ENCODE data around the gene ARHGAP27.

Gene ARHGAP27

DNA sequence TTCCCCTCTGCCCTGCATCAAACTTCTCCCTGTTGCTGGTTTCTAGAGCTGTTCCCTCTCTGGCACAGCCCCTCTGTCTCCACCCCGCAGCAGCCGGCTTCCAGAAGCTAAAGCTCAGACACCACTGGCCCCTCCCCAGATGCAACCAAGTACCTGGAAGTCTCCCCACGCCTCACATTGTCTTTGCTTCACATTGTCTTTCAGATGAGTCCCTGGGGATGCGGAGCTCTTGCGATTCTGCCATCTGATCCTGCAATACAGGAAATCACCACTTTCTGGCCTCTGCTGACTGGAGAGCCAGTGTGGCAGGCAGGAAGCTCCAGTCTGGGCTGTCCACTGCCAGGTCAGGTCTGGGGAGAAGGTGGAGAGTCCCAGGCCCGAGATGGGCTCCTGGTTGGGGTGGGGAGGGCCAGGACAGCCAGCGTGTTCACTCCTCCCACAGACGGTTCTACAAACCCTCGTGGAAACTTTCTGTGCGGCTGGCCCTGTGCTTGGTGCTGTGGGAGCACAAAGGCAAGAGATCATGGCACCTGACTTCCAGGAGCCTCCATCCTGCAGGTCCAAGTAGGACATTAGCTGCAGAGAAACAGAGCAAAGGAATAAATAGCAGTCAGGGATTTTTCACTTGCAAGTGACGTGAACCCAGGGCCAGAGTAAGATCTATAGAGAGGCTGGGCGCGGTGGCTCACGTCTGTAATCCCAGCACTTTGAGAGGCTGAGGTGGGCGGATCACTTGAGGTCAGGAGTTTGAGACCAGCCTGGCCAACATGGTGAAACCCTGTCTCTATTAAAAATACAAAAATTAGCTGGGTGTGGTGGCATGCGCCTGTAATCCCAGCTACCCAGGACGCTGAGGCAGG, 67.9 kb downstream of the ARHGAP27 start:
- TF ChIP-seq, protein P1, sequence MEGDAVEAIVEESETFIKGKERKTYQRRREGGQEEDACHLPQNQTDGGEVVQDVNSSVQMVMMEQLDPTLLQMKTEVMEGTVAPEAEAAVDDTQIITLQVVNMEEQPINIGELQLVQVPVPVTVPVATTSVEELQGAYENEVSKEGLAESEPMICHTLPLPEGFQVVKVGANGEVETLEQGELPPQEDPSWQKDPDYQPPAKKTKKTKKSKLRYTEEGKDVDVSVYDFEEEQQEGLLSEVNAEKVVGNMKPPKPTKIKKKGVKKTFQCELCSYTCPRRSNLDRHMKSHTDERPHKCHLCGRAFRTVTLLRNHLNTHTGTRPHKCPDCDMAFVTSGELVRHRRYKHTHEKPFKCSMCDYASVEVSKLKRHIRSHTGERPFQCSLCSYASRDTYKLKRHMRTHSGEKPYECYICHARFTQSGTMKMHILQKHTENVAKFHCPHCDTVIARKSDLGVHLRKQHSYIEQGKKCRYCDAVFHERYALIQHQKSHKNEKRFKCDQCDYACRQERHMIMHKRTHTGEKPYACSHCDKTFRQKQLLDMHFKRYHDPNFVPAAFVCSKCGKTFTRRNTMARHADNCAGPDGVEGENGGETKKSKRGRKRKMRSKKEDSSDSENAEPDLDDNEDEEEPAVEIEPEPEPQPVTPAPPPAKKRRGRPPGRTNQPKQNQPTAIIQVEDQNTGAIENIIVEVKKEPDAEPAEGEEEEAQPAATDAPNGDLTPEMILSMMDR (IDR thresholded peaks at IDR 0.05; ENCODE audit: borderline replicate concordance, control extremely low read depth, extremely low read depth, insufficient read depth, missing control alignments): no peak
- in situ Hi-C loops (cut with MboI; ENCODE audit: low sequenced_read_pairs, unreplicated experiment): no loop called here
- no peak for DNase-seq (ENCODE audit: low spot score)

DNA sequence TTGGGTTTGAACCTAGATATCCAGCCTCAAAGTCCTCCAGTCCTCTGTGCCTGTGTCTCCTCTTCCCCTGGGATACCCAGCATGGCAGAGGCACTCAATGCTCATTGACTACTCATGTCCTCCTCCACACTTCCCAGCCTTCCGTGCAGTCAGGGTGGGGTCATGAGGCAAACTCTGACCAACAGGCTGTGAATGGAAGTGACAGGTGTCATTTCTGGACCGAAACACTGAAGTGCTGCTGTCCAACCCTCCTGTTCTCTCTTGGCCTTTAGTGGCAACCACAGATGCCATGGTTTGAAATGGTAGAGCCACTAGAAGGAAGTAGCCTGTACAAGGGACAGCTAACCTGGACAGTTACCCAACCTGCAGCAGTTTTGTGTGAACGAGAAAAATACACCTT, 69.2 kb downstream of the ARHGAP27 start:
- in situ Hi-C loops (cut with MboI; ENCODE audit: low sequenced_read_pairs, unreplicated experiment): no loop called here
- DNase-seq (ENCODE audit: low spot score): no peak
- TF ChIP-seq, protein P1 (IDR thresholded peaks at IDR 0.05; ENCODE audit: borderline replicate concordance, control extremely low read depth, extremely low read depth, insufficient read depth, missing control alignments): no peak

DNA sequence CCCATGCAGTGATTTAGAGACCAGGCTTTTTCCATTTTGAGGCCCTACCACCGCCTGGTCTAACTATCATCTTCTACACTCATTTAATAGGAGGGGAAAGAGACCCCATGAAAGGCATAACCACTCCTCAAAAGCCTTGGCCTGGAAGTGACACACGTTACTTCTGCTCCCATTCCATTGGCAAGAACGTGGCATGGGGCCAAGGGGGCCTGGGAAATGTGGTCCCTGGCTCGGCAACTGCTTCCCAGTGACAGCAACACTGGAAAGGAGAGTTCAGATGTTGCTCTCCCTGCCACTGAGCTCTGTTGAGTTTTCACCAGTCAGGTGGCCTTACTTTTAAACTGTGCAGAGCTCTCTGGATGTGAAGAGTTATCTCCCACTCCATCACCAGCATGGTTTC, 70.7 kb downstream of the ARHGAP27 start:
- in situ Hi-C loops (cut with MboI; ENCODE audit: low sequenced_read_pairs, unreplicated experiment): no loop called here
- DNase-seq (ENCODE audit: low spot score): no peak
- TF ChIP-seq, protein P1 (IDR thresholded peaks at IDR 0.05; ENCODE audit: borderline replicate concordance, control extremely low read depth, extremely low read depth, insufficient read depth, missing control alignments): no peak

DNA sequence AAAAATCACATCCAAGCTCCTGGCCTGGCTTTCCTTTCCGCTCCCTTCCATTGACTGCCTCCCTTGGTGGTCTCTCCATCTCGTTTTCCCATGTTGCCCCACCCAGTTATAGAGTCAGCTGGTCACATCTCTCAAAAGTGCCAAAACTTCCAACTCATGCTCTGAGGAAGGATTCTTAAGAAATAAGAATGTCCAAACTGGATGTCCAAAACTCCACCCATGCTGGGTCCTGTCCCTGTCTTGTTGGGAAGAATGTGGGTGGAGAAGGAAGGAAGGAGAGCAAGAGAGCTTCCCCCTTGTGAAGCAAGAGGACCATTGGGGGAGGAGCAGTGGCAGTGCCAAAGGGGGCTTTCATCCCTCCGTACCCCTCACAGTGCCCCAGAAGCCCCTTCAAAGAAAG, 71.2 kb downstream of the ARHGAP27 start:
- in situ Hi-C loops (cut with MboI; ENCODE audit: low sequenced_read_pairs, unreplicated experiment): no loop called here
- TF ChIP-seq, protein P1 (IDR thresholded peaks at IDR 0.05; ENCODE audit: borderline replicate concordance, control extremely low read depth, extremely low read depth, insufficient read depth, missing control alignments): no peak
- DNase-seq (ENCODE audit: low spot score): no peak

DNA sequence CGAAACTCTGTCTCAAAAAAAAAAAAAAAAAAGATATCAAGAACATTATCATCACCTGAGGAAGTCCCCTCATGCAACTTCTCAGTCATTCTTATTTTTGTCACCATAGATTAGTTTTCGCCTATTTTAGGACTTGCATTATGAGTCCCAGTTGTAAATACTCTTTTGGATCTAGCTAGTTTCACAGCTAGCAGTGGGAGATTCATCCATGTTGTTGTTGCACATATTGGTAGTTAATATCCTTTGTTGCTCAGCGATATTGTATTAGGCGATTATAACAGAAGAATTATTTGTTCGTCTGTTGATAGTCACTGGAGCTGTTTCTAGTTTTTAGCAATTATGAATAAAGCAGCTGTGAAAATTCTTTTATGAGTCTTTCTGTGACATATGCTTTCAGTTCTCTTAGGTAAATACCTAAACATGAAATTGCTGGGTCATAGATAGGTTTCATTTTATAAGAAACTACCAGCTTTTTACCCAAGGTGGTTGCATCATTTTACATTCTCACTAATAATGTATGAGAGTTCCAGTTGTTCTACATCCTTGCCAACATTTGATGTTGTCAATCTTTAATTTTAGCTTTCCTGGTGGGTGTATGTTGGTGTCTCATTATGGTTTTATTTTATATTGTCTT, 75.2 kb downstream of the ARHGAP27 start:
- DNase-seq (ENCODE audit: low spot score): no peak
- TF ChIP-seq, protein P1 (IDR thresholded peaks at IDR 0.05; ENCODE audit: borderline replicate concordance, control extremely low read depth, extremely low read depth, insufficient read depth, missing control alignments): no peak
- in situ Hi-C loops (cut with MboI; ENCODE audit: low sequenced_read_pairs, unreplicated experiment): no loop called here

DNA sequence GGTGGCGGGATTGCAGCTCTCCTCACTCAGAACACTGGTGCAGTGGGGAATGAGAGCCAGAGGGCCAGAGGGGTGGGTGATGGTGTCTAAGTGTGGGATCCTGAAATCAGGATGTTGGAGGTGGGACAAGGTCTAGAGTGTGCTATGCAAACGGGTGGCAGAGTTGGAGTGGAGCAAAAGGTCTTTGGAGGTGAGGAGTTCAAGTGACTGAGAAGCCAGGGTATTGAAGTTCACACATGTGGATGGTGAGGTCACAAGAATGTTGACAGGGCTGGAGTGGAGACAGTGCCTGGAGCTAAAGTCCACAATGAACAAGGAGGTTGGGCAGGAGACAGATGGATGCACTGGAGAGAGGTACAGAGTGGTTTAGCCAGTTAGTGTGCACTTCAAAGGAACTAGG, 77.6 kb downstream of the ARHGAP27 start:
- in situ Hi-C loops (cut with MboI; ENCODE audit: low sequenced_read_pairs, unreplicated experiment): no loop called here
- TF ChIP-seq, protein P1 (IDR thresholded peaks at IDR 0.05; ENCODE audit: borderline replicate concordance, control extremely low read depth, extremely low read depth, insufficient read depth, missing control alignments): no peak
- DNase-seq (ENCODE audit: low spot score): no peak

All from GM13976 (cell line).